MM.1S (cell line): ENCODE data around the gene DEPP1.
A peak's percentile ranks its signal among the peaks of the same experiment; 100 is the strongest.

ENCODE experiments used
- DNase-seq: peaks from one replicate; pipeline ENCODE4 v3.0.0-alpha.2; 2015
- H2AFZ ChIP-seq: fragments of 300-600 bp; sonication (generic); 2 replicates; pipeline ENCODE4 v1.6.0; 2016; ENCODE audit warnings: antibody characterized with exemption, low read length
- H3F3A ChIP-seq: fragments of 300-600 bp; sonication (generic); 2 replicates; pipeline ENCODE4 v1.6.1; 2016; ENCODE audit warnings: mild to moderate bottlenecking, antibody characterized with exemption, low read length, moderate library complexity, mixed read lengths; ENCODE audit not compliant: insufficient read depth
- H3K27ac ChIP-seq: fragments of 300-600 bp; sonication (generic); 2 replicates; pipeline ENCODE4 v1.5.1; 2016; ENCODE audit warnings: mild to moderate bottlenecking, low read length
- H3K27me3 ChIP-seq: fragments of 300-600 bp; sonication (generic); replicated peaks from 2 replicates; pipeline ENCODE4 v1.6.0; 2016; ENCODE audit warnings: low read length; ENCODE audit not compliant: insufficient read depth
- H3K36me3 ChIP-seq: fragments of 300-600 bp; sonication (generic); replicated peaks from 2 replicates; pipeline ENCODE4 v1.6.1; 2016; ENCODE audit warnings: mild to moderate bottlenecking, low read length, mixed read lengths; ENCODE audit not compliant: insufficient read depth
- H3K4me1 ChIP-seq: fragments of 300-600 bp; sonication (generic); 2 replicates; pipeline ENCODE4 v1.6.1; 2016; ENCODE audit warnings: low read length, mixed read lengths
- H3K4me2 ChIP-seq: fragments of 300-600 bp; sonication (generic); 2 replicates; pipeline ENCODE4 v1.6.0; 2016; ENCODE audit warnings: low read depth, low read length
- H3K4me3 ChIP-seq: fragments of 300-600 bp; sonication (generic); 2 replicates; pipeline ENCODE4 v1.5.1; 2016; ENCODE audit warnings: low read length, mixed read lengths
- H3K79me2 ChIP-seq: fragments of 300-600 bp; sonication (generic); 2 replicates; pipeline ENCODE4 v1.6.1; 2016; ENCODE audit warnings: mixed run types, low read length, mixed read lengths
- H3K9ac ChIP-seq: fragments of 300-600 bp; sonication (generic); 2 replicates; pipeline ENCODE4 v1.6.1; 2016; ENCODE audit warnings: low read length, mixed read lengths
- H3K9me2 ChIP-seq: fragments of 300-600 bp; sonication (generic); replicated peaks from 2 replicates; pipeline ENCODE4 v1.6.1; 2016; ENCODE audit warnings: mild to moderate bottlenecking, low read length, mixed read lengths; ENCODE audit not compliant: insufficient read depth
- H3K9me3 ChIP-seq: fragments of 300-600 bp; sonication (generic); replicated peaks from 2 replicates; pipeline ENCODE4 v1.6.1; 2016; ENCODE audit warnings: mild to moderate bottlenecking, low read length, mixed read lengths; ENCODE audit not compliant: insufficient read depth
- H4K20me1 ChIP-seq: fragments of 300-600 bp; sonication (generic); 2 replicates; pipeline ENCODE4 v1.6.1; 2016; ENCODE audit warnings: mild to moderate bottlenecking, low read length, moderate library complexity, mixed read lengths; ENCODE audit not compliant: insufficient read depth
- CTCF ChIP-seq: fragments of 300-600 bp; sonication (generic); IDR thresholded peaks from 2 replicates; pipeline ENCODE4 v1.5.1; 2016; ENCODE audit warnings: antibody characterized with exemption, low read length, mixed read lengths
- EZH2 ChIP-seq: fragments of 300-600 bp; sonication (generic); optimal IDR thresholded peaks from 2 replicates; pipeline ENCODE3; 2017; ENCODE audit warnings: low read depth, mild to moderate bottlenecking, antibody characterized with exemption, low read length, mixed read lengths
- EZH2phosphoT487 ChIP-seq: fragments of 300-600 bp; sonication (generic); IDR thresholded peaks from 2 replicates; pipeline ENCODE4 v1.6.1; 2018; ENCODE audit warnings: antibody characterized with exemption, low read length

DEPP1 gene

GRCh38 chr10:44934416-44935200, 44.0 kb downstream of the DEPP1 start:
- no peaks in the 10 kb centered on the region for H3K9me2 ChIP-seq
- no peak for TF ChIP-seq CTCF
- TF ChIP-seq EZH2phosphoT487 = no peak
- no peak for TF ChIP-seq EZH2
- H3K4me1 ChIP-seq = peaks cover 24% of the 10 kb centered on the region
- DNase-seq = no peak
- H3K27me3 ChIP-seq = no peaks in the 10 kb centered on the region
- no peaks in the 10 kb centered on the region for H3K9me3 ChIP-seq
- no peaks in the 10 kb centered on the region for H3K79me2 ChIP-seq
- no peak overlapping the region for H3K9ac ChIP-seq
- H3K27ac ChIP-seq = no peak overlapping the region
- no peaks in the 10 kb centered on the region for H4K20me1 ChIP-seq
- H3F3A ChIP-seq = no peaks in the 10 kb centered on the region
- no peak overlapping the region for H2AFZ ChIP-seq
- H3K4me3 ChIP-seq = no peak overlapping the region
- H3K36me3 ChIP-seq = no peaks in the 10 kb centered on the region
- H3K4me2 ChIP-seq = no peak overlapping the region

- no peaks in the 10 kb centered on the region for H3K79me2 ChIP-seq
- no peaks in the 10 kb centered on the region for H3F3A ChIP-seq
- H3K9me3 ChIP-seq = no peaks in the 10 kb centered on the region
- H3K4me2 ChIP-seq = no peak overlapping the region
- H3K27ac ChIP-seq = no peak overlapping the region
- H3K9ac ChIP-seq = no peak overlapping the region
- H3K27me3 ChIP-seq = no peaks in the 10 kb centered on the region
- no peaks in the 10 kb centered on the region for H3K36me3 ChIP-seq
- H2AFZ ChIP-seq = no peak overlapping the region
- H3K4me1 ChIP-seq = peaks cover 24% of the 10 kb centered on the region
- no peaks in the 10 kb centered on the region for H3K9me2 ChIP-seq
- no peaks in the 10 kb centered on the region for H4K20me1 ChIP-seq
- H3K4me3 ChIP-seq = no peak overlapping the region
- TF ChIP-seq CTCF = no peak
- TF ChIP-seq EZH2phosphoT487 = no peak
- no peak for TF ChIP-seq EZH2
- DNase-seq = no peak
Observed at GRCh38 chr10:44933451-44934321, 44.9 kb downstream of the DEPP1 start.

DNA sequence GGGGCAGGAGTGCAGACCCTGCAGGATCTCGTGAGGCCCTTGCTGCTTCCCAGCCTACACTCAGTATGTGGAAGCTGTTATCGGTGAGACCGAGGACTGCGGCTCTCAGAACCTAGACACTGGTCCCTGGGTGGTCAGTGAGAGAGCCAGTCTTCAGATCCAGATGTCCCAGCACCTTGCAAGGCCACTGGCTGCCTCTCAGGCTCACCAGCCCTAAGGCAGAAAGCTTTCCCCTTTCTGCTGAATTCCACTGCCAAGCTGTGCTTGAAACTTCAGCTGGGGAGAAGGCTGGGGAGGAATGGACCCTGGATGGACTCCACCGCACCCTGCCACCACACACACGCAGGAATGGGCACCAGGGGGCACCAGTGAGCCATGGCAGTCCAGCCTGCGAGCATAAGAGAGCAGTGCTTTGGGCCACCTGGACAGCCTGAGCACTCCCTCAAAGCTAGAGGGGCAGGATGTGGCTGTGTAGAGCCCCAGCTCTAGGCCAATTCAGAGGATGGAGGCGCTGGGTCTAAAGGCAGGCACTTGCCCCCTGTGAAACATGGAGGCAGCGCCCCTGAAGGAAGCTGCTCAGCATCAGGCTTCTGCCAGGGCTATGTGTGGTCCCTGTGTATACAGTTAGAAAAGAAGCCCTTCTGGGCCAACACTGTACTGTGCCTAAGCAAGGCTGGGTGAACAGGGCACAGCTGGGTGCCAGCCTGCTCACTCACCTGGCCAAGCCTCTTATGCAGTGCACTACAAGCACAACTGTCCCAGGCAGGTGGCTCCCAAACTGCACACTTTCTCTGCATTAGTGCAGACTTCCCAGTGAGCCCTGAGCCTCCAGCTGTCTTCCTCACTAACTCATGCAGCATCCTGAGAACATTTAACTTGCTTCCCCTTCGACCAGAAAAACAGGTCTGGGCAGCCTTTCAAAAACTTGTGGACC, 45.8 kb downstream of the DEPP1 start:
- Histone ChIP-seq H3K27ac (no peak overlapping the region), H3K9me3 (no peaks in the 10 kb centered on the region), H3K9me2 (no peaks in the 10 kb centered on the region), H3K4me1 (peaks cover 24% of the 10 kb centered on the region), H2AFZ (peak overlapping the region; percentile 27), H3K79me2 (no peaks in the 10 kb centered on the region), H4K20me1 (no peaks in the 10 kb centered on the region), H3F3A (no peaks in the 10 kb centered on the region), H3K4me2 (no peak overlapping the region), H3K4me3 (no peak overlapping the region), H3K27me3 (no peaks in the 10 kb centered on the region), H3K36me3 (no peaks in the 10 kb centered on the region), H3K9ac (no peak overlapping the region)
- DNase-seq = peak; percentile 90
- TF ChIP-seq EZH2 = no peak
- TF ChIP-seq EZH2phosphoT487 = no peak
- TF ChIP-seq CTCF = peak; percentile 98
